ENCODE measurements around the gene TNP1. TPM values are rescaled to one million over a fixed set of nuclear protein-coding genes. Genes with fewer than 3 reads are reported as not detected.
A peak's percentile ranks its signal among the peaks of the same experiment; 100 is the strongest.

The TNP1 gene
- total RNA-seq, 1 donor: not detected

DNA sequence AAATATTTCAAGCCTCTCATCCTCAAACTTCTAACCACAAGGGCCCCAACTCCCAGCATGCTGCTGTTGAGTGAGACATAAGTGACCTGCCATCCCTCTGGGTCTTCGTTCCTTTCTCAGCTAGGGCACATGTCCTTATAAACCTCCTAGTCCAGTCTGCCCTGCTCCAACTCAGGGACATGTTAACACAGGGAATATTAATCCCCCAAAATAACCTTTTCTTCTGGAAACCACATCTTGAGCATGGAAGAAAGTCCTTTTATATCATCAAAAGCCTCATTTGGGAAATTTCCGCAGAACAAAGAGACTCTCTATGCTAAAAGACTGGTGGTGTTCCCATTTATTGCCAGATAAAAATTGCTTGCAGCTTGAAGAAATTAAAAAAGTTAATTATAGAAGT, 14.4 kb downstream of the TNP1 start:
- no peak for DNase-seq (ENCODE audit: low read depth in 2 of 3, low spot score in 2 of 3)

DNA sequence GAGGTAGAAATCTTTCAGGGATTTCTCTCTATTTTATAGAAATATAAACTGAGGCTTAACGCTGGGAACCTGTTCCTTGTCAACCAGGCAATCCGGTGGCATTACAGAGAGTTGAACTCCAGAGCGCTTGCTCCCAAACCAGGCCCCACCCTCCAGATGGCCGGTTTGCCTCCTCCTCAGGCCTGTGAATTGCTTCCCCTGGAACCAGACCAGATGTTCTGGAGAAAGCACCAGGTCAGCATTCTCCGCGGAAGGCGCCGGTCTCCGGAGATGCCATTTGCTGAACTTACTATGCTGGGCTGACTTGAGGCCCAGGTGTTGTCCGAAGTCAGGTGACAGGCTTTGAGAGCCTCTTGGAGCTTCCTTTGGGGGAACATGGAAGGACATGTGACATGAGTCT, 17.2 kb downstream of the TNP1 start:
- no peak for DNase-seq (ENCODE audit: low read depth in 2 of 3, low spot score in 2 of 3)

DNA sequence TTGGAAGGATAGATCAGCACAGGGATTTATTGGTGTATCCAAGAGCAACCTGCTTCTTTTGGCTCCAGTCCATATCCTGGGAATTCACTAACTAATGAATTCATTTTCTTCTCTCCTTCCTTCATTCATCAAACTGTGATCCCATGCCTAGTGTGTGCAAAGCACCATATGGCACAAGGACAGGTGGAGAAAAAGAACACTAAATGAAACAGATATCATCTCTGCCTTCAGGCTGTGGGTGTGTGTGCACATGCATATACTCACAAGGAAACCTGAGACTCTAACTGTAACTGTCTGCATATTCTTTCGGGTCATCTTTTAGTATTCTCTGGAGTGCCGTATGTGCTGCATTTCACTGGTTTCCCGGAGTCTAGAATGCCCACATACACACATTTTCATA, 20.2 kb downstream of the TNP1 start:
- no peak for DNase-seq (ENCODE audit: low read depth in 2 of 3, low spot score in 2 of 3)

DNA sequence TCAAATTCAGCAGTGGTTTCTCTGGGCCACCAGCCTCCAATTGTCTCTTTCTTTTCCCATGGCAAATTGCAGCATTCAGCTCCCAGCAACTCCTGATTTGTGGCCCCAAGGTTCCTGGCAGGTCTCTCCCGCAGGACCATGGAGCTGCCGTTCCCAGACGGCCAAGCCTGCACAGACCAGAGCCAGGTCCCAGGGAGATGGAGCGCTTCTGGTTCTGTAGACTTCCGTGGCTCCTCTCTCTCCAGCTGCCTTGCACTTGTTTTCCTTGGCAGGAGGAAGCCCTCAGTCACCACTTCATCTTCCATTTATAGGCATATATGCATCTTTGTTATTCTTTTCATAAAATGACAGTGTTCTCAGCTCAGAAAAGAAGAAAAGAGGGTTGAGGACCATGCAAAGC, 21.7 kb downstream of the TNP1 start:
- DNase-seq (ENCODE audit: low read depth in 2 of 3, low spot score in 2 of 3): no peak

DNA sequence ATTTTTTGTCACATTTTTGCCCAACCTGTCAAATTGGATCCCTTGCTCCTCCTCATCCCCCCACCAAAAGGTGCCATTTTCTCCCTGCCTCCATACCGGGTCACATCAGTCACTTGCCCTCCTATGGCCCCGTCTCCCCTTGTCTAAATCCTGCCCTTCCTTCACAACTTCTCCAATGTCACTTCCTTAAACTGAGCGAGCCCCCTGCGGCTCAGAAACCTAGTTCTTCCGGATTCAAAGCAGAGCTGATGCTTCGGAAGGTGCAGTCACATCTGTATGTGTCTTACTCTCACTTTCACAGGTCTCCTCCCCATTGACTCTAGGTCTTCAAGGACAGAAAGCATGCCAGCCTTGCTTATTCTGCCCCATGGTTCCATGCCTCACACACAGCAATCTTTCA, 22.1 kb downstream of the TNP1 start:
- DNase-seq (ENCODE audit: low read depth in 2 of 3, low spot score in 2 of 3): peak in 1 of 3 donors; percentile 1

DNA sequence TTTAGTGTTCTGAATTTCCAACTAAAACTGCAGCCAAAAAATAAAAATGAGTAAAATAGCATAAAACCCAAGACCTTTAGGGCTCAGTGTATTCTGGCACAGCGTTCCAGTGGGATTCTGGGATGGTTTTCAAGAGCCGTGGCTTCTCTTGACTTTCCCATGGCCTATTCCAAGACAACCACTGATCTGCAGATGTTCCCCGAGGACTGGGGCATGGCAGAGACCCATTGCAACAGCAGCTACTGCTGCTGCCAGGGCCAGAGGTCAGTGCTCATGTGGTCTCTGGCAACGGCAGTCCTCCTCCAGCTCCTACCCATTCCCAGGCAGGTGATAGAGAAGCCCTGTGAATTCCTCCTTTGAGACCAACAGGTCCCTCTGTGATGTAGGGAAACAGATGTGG, 26.8 kb downstream of the TNP1 start:
- DNase-seq (ENCODE audit: low read depth in 2 of 3, low spot score in 2 of 3): no peak

DNA sequence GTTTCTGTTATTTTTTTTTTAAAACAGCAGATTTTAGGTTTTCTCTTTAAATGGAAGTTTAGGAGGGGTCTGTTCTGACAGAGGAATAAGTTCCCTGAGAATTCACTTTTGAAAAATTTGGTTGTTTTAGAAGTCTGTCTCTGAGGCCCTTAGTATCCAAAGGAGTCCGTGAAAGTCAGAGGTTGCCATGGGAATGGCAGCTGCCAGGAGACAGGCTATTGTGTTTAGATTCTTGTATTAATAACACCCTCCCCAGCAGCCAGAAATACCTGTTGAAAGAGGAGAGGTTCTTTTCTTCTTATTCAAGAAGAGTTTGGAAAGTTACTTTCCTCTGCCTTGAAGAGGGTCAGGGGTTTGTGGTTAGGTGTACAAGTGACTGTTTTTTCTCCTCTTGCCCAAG, 29.5 kb downstream of the TNP1 start:
- no peak for DNase-seq (ENCODE audit: low read depth in 2 of 3, low spot score in 2 of 3)

DNA sequence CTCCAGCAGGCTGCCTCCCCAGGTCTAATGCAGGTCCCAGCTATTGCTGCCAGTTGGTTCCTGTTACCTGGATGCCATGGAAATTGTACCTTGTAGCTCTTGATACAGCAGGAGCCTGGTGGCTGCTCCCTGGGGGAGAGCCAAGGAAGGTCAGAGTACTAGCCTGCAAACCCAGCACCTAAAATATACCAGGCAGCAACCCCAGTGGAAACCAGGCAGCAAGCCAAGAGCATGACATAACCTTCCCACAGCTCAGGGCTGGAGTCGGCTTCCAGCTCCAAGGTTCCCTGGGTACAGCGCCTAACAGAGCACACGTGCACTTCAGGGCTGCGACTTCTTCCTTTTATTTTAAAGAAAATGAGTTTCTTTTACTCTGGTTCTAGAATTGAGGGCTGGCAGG, 30.3 kb downstream of the TNP1 start:
- DNase-seq (ENCODE audit: low read depth in 2 of 3, low spot score in 2 of 3): peak in 1 of 3 donors; percentile 13

DNA sequence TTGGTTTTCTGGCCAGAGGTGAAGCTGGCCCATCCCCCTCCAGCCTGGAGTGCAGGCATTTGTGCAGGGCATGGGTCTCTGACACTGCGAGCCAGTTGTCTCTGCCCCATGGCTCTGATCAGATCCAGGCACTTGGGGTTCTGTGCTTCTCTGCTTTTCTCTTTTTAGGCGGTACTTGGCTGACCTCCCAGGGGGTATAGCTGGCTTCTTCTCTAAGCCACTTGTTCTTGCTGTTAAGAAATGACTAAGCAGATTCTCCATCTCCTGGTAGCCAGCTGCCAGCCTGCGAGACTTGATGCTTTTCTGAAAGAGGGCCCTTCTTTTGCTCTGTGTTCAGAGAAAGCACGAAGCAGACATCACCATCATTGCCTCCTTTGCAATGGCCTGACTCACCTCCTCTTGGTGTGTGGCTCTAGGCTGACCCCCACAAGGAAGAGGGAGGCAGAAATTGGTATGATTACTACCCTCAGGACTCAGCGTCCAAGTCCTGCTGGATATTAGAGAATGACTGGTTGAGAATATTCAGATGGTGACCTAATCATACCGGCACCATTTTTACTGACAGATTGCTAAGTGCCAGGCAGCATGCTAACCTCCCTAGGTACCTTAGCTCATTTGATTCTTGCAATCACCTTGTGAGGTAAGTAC, 32.7 kb downstream of the TNP1 start:
- peak in 2 of 3 donors; percentile 5 to 54 for DNase-seq (ENCODE audit: low read depth in 2 of 3, low spot score in 2 of 3)

DNA sequence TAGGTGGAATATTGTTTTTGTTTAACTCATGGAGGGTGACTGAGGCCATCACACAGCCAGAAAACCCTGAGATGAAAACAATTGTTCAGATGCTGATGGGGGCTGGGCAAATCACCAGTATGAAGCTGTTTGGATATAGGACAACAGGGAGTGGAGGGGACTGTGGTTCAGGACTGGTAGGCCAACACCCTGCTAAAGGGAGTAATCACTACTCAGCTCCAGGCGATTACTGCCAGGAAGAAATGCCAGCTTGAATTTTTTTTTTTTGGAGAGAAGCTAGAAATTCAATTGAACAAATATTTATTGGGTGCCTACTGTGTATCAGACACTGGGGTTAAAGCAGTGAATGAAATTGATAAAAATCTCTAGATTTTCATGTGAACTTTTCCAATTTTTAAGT, 37.4 kb downstream of the TNP1 start:
- no peak for DNase-seq (ENCODE audit: low read depth in 2 of 3, low spot score in 2 of 3)

DNA sequence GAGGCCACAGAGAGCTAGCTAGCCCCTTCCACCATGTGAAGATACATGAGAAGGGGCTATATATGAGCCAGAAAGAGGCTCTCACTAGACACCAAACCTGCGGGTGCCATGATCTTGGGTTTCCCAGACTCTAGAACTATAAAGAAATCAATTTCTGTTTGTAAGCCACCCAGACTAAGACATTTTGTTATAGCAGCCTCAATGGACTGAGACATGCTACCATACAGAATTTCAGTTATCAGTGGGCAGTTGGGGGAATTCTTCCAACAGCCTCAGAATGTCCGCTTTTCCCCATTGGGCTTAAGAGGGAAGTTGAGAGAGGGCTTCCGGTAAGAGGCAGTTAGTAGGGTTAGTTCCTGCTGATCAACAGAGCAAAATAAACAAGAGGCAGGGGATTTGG, 39.2 kb downstream of the TNP1 start:
- DNase-seq (ENCODE audit: low read depth in 2 of 3, low spot score in 2 of 3): no peak

DNA sequence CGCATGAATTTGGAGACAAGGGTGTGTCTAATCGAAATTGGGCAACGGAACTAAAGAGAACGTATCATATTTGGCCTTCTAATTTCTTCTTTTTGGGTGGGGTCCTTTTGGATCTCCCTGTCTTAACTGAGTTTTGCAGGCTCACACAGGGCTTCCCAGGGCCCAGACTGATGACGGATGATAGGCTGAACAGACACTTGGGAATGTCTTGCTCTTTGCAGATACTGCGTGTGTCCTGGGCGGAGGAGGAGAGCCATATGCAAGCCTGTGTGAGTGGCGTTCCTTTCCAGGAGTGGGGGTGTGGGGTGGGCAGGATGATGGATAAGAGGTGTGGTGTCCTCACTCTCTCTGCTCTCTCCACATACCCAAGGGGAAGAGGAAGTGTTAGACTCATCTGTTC, 40.1 kb downstream of the TNP1 start:
- DNase-seq (ENCODE audit: low read depth in 2 of 3, low spot score in 2 of 3): no peak

DNA sequence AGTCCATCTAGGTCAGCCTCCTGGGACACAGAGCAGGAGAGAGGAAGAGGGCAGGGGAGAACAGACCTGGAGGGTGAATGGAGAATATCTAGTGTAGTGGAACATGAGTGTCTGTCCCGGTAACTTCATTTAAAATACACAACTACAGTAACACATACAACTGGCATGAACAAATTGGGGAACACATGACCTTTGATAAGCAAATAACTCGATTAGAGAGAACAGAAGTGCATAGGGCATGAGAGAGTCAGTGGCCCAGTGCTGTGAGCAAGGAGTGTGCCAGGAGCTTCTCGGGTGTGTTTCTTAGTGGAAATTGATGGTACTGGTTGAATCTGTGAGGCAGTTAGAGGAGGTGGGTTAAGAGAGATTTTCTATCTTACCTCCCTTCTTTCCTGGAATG, 40.8 kb downstream of the TNP1 start:
- DNase-seq (ENCODE audit: low read depth in 2 of 3, low spot score in 2 of 3): no peak

DNA sequence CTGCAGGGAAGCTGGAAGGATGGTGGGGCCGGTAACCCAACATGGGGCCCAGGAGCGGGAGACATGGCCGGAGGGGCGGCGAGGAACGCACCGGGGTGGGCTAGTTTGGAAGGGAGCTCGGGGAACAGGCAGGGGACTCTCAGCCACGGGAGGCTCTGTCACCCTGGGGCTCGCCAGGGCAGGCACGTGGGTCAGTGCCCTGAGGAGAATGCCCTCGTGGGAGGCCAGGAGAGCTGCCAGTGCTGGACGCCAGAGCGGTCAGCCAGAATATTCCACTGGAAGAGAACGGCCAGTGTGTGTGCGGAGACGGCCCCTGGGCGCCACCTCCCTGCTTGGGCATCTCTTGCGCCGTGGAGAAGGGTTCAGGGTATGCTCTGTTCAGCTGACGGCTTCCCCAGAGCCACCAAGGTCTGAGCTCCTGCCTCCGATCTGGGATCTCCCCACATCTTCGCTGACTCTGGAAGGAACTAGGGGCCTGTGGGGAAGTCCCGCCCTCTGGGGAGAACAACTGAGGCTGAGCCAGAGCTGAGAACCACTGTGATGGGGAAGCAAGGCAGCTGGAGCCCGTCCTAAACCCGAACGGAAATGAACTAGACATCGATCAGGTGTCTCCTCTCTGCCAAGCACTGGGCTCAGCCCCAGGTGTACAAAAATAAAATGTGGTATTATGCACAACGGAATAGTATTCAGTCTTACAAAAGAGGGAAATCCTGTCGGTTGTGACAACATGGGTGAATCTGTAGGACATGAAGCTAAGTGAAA, 49.3 kb downstream of the TNP1 start:
- no peak for DNase-seq (ENCODE audit: low read depth in 2 of 3, low spot score in 2 of 3)

Other genes with a start within 250 kb of the TNP1 start
- 8.3 TPM for gene IGFBP2, start 226.6 kb downstream of the TNP1 start, total RNA-seq
- under 0.01 TPM for gene IGFBP5, start 164.5 kb downstream of the TNP1 start, total RNA-seq